T-helper 2 cell treated with Interferon-gamma antibody and Interleukin-4, amounts not matched to agents 100 ng/mL and 5 ng/mL, for 36 hours (primary cell): ENCODE data around the gene CEMIP. TPM values are rescaled to one million over a fixed set of nuclear protein-coding genes. Genes with fewer than 3 reads are reported as not detected.

Source experiments
- intact Hi-C: fragments of 100-400 bp; cut with micrococcal nuclease; formaldehyde crosslinking; loops from one replicate; pipeline ENCODE4 v1.15.1; 2023
- total RNA-seq: library from RNA; stranded (reverse); gene quantifications from 2 replicates; pipeline ENCODE4 v1.2.3, GENCODE V29; 2022

CEMIP gene
- total RNA-seq, 1 donor from 2014 or later = 0.91 TPM

DNA sequence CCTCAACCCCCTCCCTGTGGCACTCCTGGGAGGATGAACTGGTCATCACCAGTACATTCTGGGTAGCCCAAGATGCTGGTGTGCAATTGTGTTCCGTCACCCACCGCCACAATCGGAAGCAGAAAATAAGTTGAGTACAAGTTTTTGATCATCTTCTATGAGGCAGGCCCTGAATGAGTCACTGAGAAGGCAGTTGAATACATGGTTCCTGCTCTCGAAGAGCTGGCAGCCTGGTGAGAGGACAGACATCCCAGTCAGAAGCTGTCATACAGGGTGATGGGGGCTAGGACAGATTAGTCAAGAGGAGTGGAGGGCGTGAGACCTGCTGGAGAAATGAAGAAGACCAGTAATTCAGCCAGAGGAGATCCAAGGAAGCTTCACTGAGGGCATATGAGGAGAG lies 6.2 kb downstream of the CEMIP start:
- intact Hi-C loops = loop anchor here (1.0 to 10.0 kb wide), 3 partner anchors 19 to 479 kb away; partner anchors contain the start of gene MESD

DNA sequence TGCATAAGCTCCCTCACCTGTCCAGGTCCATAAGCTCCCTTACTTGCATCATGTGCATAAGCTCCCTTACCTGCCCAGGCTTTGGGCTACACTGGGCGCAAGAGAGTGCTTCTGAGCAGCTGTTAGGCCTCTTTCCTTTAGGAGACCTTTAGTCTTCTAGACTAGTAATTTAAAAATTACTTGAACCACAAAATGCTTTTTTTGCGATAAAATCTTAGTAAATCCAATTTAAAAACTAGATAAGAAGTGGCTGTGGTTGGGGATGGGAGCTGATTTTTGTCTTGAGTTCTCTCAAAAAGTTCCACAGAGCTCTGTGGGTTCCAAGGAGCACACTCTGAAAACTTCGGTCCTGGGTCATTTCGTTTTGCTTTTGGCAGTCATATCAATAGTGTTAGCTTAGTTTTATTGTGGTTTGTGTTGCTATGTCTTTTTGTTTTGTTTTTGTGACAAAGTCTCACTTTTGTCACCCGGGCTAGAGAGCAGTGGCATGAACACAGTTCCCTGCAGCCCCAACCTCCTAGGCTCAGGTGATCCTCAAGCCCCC lies 6.7 kb downstream of the CEMIP start:
- intact Hi-C loops = loop anchor here (1.0 to 10.0 kb wide), 3 partner anchors 18 to 479 kb away; partner anchors contain the start of gene MESD

DNA sequence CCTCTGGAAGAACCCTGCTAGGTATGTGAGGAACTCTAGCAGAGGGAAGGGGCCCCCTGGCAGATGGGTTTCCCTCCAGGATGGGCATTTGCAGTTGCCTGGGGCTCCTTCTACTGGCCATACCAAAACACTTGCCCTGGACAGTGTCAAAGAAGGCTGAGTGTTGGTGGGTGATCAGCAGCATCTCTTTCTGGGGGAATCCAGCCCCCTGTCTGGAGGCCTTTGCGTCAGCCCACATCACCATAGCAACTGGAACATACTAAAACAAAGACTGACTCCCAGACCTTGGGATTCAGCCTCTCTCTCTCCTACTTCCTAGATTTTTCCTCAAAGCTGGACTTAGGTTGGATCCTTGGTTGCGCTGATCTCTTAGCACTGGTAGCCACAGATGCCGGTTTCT lies 8.1 kb downstream of the CEMIP start:
- intact Hi-C loops = loop anchor here (5.0 to 10.0 kb wide), 2 partner anchors 200 to 477 kb away; partner anchors contain the start of gene MESD

DNA sequence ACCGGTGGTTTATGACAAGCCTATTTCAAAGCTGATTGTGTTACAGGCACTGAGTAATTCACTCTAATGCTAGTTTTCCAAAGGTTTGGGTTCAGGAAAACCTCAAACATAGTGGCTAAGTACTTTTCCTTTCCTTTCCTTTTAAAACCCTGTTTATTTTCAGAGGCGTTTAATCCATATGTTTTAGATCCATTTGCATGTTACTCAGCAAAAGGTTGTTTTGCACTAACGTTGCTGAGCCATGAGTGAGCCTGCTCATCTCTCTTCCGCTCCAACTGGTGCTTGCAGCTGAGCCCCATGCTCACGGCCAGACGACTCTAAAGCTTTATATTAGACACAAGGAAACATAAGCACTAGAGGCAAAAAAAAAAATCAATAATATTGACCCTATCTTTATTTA lies 9.4 kb downstream of the CEMIP start:
- intact Hi-C loops = loop anchor here (5.0 to 10.0 kb wide), 2 partner anchors 199 to 476 kb away; partner anchors contain the start of gene MESD

DNA sequence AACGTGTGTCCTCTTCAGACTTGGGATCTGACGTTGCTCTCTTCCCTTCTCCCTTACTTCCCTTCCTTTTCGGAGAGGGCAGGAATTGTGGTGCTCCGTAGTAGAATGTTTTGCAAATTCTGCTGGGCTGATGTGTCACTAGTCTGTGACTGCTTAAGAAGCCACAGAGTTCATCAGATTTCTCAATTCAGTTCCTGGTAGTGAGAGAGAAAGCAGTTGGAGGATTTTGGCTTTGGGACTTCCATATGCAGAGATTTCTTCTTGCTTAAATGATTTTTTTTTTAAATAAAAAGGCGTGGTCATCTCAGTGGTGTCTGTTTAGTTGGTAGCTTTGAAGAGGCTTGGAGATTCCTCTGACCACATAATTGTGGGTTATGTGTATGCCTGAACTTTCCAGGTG lies 10.1 kb downstream of the CEMIP start:
- intact Hi-C loops = loop anchor here (5.0 to 10.0 kb wide), 2 partner anchors 198 to 476 kb away; partner anchors contain the start of gene MESD

DNA sequence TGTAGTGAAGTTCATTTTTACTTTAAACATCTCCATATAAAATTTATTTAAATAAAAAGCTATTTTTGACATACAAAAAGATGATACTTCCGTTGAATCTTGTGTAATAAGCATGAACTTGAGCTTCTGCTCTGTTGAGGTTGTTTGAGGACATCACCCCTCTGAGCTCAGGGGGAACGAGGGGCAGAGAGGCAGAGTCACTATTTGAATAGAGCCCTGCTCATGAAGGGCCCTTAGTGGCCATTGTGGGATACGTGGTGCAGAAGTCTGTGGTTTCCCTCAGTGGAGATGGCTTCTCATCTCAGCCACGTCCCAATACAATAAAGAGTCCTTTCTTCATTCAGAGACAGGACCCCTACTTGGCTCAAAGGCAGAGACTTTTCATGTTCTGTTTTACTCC lies 10.6 kb downstream of the CEMIP start:
- intact Hi-C loops = loop anchor here (5.0 to 10.0 kb wide), 2 partner anchors 198 to 475 kb away; partner anchors contain the start of gene MESD

DNA sequence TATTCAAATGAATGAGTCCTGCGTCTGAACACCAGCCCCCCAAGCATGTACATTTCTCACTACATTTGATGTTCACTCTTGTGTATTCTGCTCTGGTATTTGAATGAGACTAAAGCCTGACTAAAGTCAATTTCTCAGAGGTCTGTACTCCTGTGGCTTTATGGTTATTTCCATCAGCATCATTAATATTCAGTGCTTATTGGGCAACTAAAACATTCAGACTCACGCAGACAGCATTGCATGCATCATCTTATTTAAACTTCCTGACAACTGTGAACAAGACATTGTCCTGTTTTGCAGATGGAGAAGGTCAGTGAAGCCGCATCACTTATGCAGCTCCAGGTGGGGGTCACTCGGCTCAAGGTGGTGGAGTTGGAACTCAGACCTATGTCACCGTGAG lies 11.1 kb downstream of the CEMIP start:
- intact Hi-C loops = no loop called here

DNA sequence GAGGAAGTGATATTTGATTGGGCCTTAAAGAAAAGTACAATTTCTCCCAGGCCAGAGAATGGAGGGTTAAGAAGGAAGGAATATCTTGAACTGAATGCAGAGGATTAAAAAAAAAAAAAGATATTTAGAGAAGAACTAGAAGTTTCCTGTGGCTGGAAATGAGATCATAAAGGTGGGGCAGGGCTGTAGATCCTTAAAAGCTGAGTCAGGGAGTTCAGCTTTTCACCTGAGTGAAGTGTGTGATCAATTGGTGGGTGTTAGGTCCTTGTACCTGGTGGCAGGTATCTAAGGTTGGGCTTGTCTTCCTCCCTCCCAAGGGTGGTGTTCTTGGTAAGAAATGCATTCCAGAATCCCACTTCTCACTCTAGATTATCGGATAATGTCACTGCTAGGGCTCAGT lies 11.8 kb downstream of the CEMIP start:
- intact Hi-C loops = no loop called here

DNA sequence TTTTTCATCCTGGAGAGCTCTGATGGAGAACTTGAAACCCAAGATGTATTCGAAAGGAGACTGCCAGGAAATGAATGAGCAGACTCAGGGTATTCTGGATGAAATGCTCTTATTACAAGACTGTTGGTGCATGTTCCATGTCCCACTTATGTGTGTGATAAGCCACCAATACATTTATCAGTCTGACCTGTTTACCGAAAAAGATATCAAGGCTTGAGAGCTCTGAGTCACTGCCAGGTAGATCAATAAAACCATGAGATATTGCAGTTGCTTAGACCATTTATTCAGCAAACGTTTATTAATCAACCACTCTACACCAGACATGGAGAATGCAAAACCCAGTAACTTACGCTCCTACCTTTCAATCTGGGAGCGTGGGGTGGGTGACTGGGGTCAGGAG lies 17.2 kb downstream of the CEMIP start:
- intact Hi-C loops = no loop called here

DNA sequence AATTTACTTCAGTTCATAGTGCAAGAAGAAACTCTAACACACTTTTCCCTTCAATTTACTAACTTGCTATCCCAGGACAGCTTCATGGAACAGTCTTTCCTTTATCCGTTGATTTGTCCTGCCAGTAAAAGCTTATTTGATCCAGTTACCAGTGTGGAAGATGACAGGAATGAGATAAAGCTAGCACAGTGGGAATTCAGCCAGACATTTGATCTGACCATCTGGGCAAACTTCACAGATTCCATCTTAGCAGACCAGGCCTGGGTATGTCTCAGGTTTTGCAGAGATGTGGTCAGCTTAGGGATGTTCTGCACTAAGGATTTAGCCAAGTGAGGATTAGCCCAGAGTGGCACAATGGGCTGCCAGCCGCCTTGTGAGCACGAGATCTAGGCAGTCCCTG lies 19.7 kb downstream of the CEMIP start:
- intact Hi-C loops = no loop called here

DNA sequence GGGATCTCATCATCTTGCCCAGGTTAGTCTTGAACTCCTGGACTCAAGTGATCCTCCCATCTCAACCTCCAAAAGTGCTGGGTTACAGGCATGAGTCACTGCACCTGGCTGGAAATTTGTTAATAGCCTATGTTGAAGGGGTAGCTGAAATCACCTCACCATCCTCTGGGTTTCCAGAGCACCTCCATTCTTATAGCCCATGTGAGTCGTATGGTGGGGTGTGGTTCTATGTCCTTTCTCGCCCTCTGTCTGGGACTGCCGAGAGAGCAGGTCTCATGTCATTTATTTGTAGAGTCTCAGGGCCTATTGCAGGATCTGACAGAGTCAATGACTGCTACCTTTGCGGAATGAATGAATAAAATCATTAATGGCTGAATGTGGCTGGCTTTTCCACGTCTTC lies 20.9 kb downstream of the CEMIP start:
- intact Hi-C loops = no loop called here

DNA sequence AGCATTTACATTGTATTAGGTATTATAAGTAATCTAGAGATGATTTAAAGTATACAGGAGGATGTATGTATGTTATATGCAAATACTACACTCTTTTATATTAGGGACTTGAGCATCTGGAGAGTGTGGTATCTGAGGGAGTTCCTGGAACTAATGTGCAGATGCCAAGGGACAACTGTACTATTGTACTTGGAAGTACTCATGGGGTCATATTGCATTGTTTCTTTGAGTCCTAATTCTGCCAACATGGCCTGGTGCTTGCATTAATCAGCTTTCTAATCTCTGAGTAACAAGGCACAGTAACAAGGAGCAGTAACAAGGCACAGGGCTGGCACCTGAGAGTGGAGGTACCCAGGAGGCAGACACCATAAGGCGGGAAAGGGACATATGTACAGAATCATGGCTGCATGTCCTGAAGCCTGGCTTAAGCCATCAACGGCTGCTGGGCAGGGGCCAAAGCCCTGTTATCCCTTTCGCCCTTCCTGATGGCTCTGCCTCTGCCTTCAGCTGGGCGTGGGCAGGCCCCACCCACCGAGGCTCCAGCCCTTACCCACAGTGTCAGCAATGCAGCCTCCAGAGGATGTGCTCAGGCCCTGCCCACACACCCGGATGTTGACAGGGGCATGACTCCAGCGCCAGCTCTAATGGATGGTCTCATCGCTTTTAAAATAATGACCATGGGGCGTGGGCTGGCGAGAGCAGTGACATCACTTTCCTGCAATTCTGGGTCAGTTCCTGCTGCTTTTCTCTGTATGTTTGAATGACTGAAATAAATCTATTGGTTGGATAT lies 22.9 kb downstream of the CEMIP start:
- intact Hi-C loops = no loop called here

DNA sequence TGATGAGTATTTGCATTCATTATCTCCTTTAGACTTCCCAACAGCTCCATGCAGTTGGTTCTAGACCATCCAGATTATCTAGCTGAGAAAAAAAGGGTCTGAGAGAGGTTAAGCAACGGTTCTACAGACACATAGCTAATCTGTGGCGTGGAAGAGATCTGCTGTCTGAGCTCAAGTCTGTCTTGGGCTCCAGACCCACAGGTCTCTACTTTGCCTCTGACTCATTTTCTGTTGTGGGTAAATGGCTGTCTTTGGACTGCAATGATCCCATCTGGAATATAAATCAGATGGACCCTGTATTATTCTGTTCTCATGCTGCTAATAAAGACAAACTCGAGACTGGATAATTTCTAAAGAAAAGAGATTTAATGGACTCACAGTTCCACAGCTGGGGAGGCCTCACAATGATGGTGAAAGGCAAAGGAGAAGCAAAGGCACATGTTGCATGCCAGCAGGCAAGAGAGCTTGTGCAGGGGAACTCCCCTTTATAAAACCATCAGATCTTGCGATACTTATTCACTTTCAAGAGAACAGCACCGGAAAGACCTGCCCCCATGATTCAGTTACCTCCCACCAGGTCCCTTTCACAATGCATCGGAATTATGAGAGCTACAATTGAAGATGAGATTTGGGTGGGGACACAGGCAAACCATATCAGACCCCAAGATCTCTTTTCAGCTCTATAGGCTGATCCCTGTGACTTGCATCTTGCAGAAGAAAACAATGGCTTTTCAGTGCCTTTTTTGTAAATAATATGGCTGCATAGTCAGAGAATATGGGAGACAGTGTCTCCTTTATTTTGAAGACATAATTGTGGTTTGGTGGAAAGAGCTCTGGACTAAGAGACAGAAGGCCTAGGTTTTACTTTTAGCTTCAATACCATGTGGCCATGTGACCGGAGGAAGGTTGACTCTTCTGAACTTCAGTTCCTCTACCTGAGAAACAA lies 24.7 kb downstream of the CEMIP start:
- intact Hi-C loops = loop anchor here (1.0 kb wide), 1 partner anchor 19 kb away; no protein-coding TSS in a partner anchor

DNA sequence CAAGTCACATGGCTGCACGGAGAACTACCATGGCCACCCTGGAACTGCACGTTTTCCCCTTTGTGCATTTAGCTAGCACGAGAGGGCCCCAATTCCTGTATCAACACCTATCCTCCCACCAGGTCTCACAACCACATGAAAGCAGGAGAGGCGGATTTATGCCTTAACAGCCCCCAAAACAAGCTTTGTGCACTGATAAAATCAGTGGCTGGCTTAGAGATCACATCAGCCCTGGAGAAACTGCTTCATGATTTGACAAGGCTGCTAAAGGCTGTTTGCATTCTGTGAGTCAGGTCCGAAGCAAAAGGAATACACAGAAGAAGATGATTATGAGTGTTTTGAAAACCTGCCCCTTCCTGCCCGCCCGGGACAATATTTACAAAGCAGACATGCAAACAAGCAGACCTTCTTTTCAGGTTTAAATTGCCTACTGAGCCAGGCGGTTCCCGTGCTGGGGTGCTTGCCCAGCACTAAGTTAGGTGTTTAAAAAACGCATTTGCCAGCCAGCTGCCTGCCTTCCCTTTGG lies 25.9 kb downstream of the CEMIP start:
- intact Hi-C loops = loop anchor here (1.0 kb wide), 1 partner anchor 20 kb away; no protein-coding TSS in a partner anchor

DNA sequence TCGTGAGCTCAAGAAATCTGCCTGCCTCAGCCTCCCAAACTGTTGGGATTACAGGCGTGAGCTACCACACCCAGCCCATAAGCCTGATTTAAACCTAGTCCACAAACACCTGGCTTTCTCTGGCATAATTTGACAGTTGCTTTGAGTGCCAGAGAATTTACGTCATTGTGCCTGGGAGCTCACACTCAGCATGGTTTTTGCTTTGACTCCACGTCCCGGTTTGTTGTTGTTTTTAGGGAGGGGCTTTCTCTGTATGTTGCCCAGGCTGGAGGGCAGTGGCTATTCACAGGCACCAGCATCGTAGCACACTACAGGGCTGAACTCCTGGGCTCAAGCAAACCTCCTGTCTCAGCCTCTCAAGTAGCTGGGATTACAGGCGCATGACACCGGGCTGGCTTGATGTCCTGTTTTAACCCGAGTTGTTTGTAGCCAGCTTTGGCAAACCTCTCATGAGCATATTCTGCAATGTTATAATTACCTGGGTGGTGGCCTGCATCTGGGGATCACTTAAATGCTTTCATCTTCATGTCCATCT lies 32.7 kb downstream of the CEMIP start:
- intact Hi-C loops = no loop called here

DNA sequence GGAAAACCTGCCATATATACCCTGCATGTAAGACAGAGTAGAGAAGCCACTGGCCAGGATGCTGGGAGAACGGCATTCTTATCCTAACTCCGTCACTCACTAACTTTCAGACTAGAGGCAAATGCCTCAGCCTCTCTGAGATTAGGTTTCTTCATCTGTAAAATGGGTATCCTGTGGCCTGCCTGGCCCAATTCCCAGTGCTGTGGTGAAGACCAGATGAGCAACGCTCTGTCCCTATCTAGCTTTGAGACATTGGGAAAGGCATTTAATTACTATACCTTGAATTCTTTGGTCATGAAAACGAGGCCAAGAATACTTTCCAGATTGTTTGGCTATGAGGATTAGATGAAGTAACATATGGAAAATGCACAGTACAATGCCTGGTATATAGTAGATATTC lies 35.9 kb downstream of the CEMIP start:
- intact Hi-C loops = no loop called here

DNA sequence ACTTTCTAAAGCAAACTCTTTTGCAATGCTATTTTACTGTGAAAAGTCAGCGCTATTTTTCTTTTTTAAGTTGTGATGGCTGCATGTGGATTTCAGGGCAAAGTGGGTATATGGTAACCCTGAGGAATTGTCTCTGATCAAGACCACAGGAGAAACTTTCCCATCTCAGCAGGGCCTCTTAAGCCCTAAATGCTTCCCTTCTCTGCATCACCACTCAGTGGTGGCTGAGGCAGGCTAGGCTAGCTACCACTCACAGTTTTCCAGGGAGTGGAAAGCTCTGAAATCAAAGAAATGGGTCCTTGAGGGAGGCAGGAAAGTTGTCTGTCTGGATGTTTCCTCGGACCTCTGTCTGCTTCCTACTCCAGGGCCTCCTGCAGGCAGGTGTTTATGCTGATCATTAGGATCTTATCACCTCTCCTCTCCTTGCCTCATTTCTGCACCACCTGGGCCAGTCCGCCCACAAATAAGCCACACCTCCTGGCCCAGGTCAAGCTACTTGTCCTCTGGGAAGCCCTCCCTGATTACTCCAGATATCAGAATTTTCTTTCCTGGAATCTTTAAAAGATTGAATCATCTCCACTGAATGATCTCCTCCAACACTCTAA lies 37.0 kb downstream of the CEMIP start:
- intact Hi-C loops = no loop called here

DNA sequence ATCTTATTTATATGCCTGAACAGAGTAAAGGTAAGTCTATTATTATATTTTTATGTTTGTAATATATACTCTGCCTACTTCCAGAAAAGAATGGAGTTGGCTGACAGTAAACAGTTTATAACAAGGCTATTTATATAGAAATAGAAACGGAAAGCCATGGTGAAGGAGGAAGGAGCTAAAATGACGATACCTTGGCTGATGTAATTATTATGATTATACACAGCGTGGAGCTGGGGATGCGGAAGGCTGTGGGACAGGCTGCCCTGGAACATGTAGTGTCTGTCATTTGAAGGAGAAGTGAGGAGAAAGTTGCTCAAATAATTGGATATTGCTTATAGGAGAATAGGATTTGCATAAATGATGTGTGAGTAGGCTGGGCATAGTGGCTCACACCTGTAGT lies 37.8 kb downstream of the CEMIP start:
- intact Hi-C loops = no loop called here

DNA sequence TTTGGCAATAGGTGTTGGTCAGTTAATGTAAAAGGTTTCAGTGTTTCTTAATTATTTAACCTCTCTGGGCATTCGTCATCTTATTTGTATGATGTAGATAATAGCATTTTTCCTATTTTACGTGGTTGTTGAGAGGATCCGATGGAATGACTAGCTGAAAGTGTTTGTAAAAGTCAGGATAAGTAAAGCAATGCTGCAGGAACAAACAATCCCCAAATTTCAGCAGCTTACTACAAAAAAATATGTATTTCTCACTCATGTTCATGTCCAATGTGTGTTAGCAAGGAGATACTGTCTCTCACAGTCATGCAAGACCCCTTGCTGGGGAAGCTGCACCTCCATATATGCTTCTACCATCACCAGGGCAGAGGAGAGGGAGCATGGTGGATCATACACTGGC lies 38.7 kb downstream of the CEMIP start:
- intact Hi-C loops = no loop called here

DNA sequence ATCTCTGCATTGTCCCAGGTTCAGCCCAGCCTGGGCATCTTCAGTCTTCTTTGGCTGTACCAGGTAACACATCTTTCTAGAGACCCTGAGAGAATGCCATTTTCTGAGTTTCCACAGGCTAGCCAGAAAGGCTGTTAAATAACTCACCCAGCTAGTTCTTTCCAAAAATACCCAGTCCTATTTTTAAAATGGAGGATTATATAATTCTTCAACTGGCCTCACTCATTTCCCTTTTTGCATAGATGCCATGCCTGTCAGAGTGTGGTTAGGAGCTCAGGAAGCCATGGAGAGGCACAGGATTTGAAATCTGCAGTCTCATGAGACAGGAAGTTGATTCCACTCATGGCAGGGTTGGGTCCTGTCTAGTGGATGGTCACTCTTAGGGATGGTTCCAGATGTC lies 39.8 kb downstream of the CEMIP start:
- intact Hi-C loops = no loop called here

DNA sequence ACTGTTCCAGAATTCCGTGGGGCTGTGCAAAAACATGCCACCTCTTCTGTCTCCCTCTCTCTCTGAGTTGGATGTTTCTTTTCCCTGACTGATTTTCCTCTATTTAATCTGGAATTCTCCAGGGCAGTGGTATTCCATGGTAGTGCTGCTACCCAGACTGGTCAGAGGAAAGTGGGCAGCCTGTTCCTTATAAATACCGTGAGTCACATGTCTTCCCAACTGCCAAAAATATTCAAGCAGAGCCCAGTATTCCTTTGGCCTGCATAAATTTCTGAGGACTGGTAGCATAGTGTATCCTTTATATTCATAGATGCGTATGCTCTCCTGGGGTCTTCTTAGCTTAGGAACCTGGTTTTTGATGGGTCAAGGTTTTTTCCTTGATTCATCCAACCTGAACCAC lies 40.9 kb downstream of the CEMIP start:
- intact Hi-C loops = no loop called here
